A673 (cell line): Measurements from ENCODE around the gene NOX3.

Source experiments
- EZH2 ChIP-seq: fragments of 200-600 bp; sonication (generic); IDR thresholded peaks from 2 replicates; pipeline ENCODE4 v1.6.1; 2017; ENCODE audit warnings: borderline replicate concordance, low read depth, mild to moderate bottlenecking, mixed read lengths, antibody characterized with exemption, low read length; ENCODE audit not compliant: poor library complexity, severe bottlenecking
- TF ChIP-seq, protein P1 (sequence below): fragments of 300-800, 200-600 bp; sonication (generic); conservative IDR thresholded peaks from 2 replicates; pipeline ENCODE4 v1.5.1; 2017; ENCODE audit warnings: low read depth, mild to moderate bottlenecking, antibody characterized with exemption, low read length, moderate library complexity, mixed read lengths

DNA sequence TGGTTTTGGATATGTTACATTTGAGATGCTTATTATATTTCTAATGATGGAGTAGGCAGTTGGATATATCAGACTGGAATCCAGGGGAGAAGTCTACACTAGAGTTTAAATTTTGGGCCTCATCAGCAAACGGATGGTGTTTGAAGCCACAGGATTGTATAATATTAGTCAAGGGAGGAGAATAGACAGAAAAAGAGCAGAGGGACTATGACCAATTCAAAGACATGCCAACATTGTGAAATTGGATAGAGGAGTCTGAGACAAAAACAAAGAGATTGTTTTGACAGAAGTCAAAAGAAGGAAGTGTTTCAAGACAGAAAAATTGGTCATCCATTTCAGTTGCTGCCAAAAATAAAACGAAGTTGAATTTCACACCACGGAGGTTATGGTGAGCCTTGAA lies 66.5 kb downstream of the NOX3 start:
- TF ChIP-seq, protein P1, sequence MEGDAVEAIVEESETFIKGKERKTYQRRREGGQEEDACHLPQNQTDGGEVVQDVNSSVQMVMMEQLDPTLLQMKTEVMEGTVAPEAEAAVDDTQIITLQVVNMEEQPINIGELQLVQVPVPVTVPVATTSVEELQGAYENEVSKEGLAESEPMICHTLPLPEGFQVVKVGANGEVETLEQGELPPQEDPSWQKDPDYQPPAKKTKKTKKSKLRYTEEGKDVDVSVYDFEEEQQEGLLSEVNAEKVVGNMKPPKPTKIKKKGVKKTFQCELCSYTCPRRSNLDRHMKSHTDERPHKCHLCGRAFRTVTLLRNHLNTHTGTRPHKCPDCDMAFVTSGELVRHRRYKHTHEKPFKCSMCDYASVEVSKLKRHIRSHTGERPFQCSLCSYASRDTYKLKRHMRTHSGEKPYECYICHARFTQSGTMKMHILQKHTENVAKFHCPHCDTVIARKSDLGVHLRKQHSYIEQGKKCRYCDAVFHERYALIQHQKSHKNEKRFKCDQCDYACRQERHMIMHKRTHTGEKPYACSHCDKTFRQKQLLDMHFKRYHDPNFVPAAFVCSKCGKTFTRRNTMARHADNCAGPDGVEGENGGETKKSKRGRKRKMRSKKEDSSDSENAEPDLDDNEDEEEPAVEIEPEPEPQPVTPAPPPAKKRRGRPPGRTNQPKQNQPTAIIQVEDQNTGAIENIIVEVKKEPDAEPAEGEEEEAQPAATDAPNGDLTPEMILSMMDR, result no peak
- TF ChIP-seq EZH2, result no peak
